Transverse colon (tissue), 4 donors: ENCODE data around the gene HHIPL2. TPM values are rescaled to one million over a fixed set of nuclear protein-coding genes. Genes with fewer than 3 reads are reported as not detected.
"Not testable (repeated sequence)": the region's sequence is repeated elsewhere in the genome, so short reads cannot be mapped to it uniquely, and the experiment has no call there.

Experiments used
- DNase-seq: peaks from one replicate; pipeline ENCODE4 v3.0.0-alpha.2; 2019
- H3K27ac ChIP-seq, 4 donors: fragments of 200-600 bp; sonication (generic); 2 replicates each; pipeline ENCODE4 v1.5.1; 2016 to 2018; ENCODE audit warnings: inconsistent platforms in 4 of 4
- H3K27me3 ChIP-seq: fragments of 200-600 bp; sonication (generic); 2 replicates; pipeline ENCODE4 v1.5.1; 2017; ENCODE audit warnings: inconsistent platforms
- H3K36me3 ChIP-seq, 4 donors: fragments of 200-600 bp; sonication (generic); 2 replicates each; pipeline ENCODE4 v1.5.1; 2017 to 2019; ENCODE audit warnings: inconsistent platforms in 4 of 4
- H3K4me1 ChIP-seq, 4 donors: fragments of 200-600 bp; sonication (generic); 2 replicates each; pipeline ENCODE4 v1.5.1; 2017 to 2020; ENCODE audit warnings: inconsistent platforms in 4 of 4
- H3K4me3 ChIP-seq, 4 donors: fragments of 200-600 bp; sonication (generic); 1 replicate in 1 of 4; 2 replicates in 3 of 4; pipeline versions ENCODE4 v1.5.1 to v1.6.1; 2017 to 2019; ENCODE audit warnings: inconsistent platforms in 4 of 4
- H3K9me3 ChIP-seq, 2 donors: fragments of 200-600 bp; sonication (generic); 2 replicates each; pipeline ENCODE4 v1.5.1; 2017 to 2019; ENCODE audit warnings: inconsistent platforms in 2 of 2
- CTCF ChIP-seq, 5 experiments: fragments of 200-600 bp in 3 of 5; fragments of 450-650 bp in 2 of 5; sonication (generic) in 3 of 5; IDR thresholded peaks; 1 replicate in 2 of 5; 2 replicates in 3 of 5; pipeline ENCODE4 v1.5.1; 2016 to 2017; ENCODE audit warnings: antibody characterized with exemption in 5 of 5, inconsistent platforms in 3 of 5, mild to moderate bottlenecking in 2 of 5, moderate library complexity in 1 of 5
- EP300 ChIP-seq: sonication (generic); formaldehyde crosslinking; IDR thresholded peaks from one replicate; pipeline ENCODE4 v1.6.1; 2017; ENCODE audit warnings: antibody characterized with exemption, low read depth
- POLR2A ChIP-seq: fragments of 450-650 bp; IDR thresholded peaks from one replicate; pipeline ENCODE4 v1.6.1; 2016; ENCODE audit warnings: antibody characterized with exemption, mild to moderate bottlenecking, moderate library complexity
- POLR2AphosphoS5 ChIP-seq, 3 donors: sonication (generic); formaldehyde crosslinking; IDR thresholded peaks; one replicate each; pipeline ENCODE4 v1.6.1; 2016; ENCODE audit warnings: antibody characterized with exemption in 3 of 3
- WGBS, 2 donors: methylation state at CpG; one replicate each; pipeline ENCODE4 v1.1.5; 2018; ENCODE audit warnings: low coverage in 1 of 2; 5-methylcytosine and 5-hydroxymethylcytosine counted together
- in situ Hi-C, 4 donors: fragments of 200-750 bp; cut with MboI; loops; one replicate each; pipeline versions ENCODE4 v1.15.0 to v1.15.1; 2017; ENCODE audit warnings: low sequenced_read_pairs in 3 of 4, low pct_ligation_motif_present in 1 of 4, low pct_unique_long_range_greater_than_20kb in 1 of 4
- intact Hi-C: fragments of 100-400 bp; cut with DNase I; formaldehyde crosslinking; loops from one replicate; pipeline ENCODE4 v1.15.1; 2023; ENCODE audit warnings: low total_unique reads
- total RNA-seq, 4 donors: library from RNA; depleted of rRNA; stranded (reverse); fragments of >200 nt; gene quantifications; one replicate each; pipeline ENCODE4 v1.1.0, GENCODE V29; 2016

HHIPL2 gene
- total RNA-seq, 4 donors from 2014 or later = 0.32 to 0.41 TPM; not detected in 2

DNA sequence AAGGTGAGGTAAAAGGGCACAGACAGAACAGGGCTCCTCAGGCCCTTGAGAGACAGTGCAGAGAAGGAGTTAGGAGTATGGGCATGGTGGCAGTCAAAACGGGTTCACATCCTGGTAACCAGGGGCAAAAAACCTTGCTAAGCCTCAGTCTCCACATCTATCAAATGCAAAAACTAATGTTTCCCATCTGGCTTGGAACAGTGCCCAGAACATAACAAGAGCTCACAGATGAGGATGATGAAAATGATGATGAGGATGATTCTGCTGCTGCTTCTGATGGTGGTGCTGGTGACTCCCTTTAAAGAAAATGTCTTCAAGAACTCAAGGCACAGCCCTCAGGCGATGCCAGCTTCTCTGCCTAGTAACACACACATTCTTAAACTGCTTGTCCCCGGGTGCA lies 24.1 kb downstream of the HHIPL2 start:
- 69 to 100% methylated on average over 1 to 3 of the region's 3 CpGs for WGBS, 2 donors
- TF ChIP-seq POLR2A (no peak), CTCF (IDR thresholded peaks at IDR 0.05) (no peak), EP300 (no peak), POLR2AphosphoS5 (IDR thresholded peaks at IDR 0.05) (no peak)
- in situ Hi-C loops = no loop called here

GRCh38 chr1:222522105-222522915 lies 25.6 kb downstream of the HHIPL2 start:
- Histone ChIP-seq H3K36me3 (no peaks in the 10 kb centered on the region), H3K27me3 (no peaks in the 10 kb centered on the region), H3K9me3 (no peaks in the 10 kb centered on the region), H3K4me1 (no peaks in the 10 kb centered on the region), H3K4me3 (no peak overlapping the region), H3K27ac (no peak overlapping the region)
- intact Hi-C loops (no loop called here), in situ Hi-C loops (no loop called here)
- 81 to 88% methylated on average over 7 to 8 of the region's 8 CpGs for WGBS, 2 donors
- TF ChIP-seq EP300 (no peak), POLR2AphosphoS5 (IDR thresholded peaks at IDR 0.05) (no peak), POLR2A (no peak), CTCF (IDR thresholded peaks at IDR 0.05) (no peak)
- no peak for DNase-seq

More for the DNA sequence above, 24.1 kb downstream of the HHIPL2 start:
- Histone ChIP-seq H3K27me3 (no peaks in the 10 kb centered on the region), H3K36me3 (no peaks in the 10 kb centered on the region), H3K27ac (no peak overlapping the region), H3K9me3 (no peaks in the 10 kb centered on the region), H3K4me3 (no peak overlapping the region), H3K4me1 (no peaks in the 10 kb centered on the region)
- intact Hi-C loops = no loop called here
- DNase-seq = no peak

DNA sequence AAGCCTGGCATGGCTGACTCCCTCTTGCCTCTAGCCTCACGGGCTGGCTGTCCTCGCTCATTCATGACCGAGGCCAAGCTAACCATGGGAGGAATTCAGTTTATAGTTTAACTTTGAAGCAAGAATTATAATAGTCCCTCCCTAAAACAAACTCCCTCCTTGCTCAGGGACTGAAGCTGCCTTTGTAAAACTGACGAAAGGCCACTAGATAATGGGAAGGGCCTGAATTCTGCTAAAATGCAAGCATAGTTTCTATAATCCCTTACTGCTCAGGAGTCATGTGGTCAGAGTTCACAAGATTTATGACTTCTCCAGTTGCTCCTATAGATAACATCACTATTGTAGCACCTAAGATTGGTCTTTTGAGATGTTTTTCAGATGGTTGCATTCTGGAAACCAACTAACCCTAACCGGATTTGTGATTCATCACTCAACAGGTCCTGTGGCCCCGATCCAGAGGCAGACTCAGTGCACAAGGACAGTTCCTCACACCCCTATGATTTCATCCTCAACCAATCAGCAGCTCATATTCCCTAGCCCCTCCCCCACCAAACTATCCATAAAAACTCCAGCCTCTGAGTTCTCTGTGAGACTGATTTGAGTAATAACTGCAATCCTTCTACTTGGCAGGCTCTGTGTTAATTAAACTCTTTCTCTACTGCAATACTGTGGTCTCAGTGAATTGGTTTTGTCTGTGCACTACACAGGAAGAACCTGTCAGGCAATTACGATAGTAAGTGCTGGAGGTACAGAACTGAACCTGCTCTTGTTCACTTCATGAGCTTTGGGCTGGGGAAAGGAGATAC lies 26.4 kb downstream of the HHIPL2 start:
- Histone ChIP-seq H3K36me3 (no peaks in the 10 kb centered on the region), H3K4me3 (no peak overlapping the region), H3K4me1 (no peaks in the 10 kb centered on the region), H3K27ac (no peak overlapping the region), H3K27me3 (no peaks in the 10 kb centered on the region), H3K9me3 (no peaks in the 10 kb centered on the region)
- TF ChIP-seq CTCF (IDR thresholded peaks at IDR 0.05) = no peak
- TF ChIP-seq POLR2AphosphoS5 (IDR thresholded peaks at IDR 0.05) = no peak
- TF ChIP-seq EP300 = no peak
- no peak for TF ChIP-seq POLR2A
- in situ Hi-C loops = no loop called here
- DNase-seq = no peak
- 78 to 86% methylated on average over 7 of the region's 7 CpGs for WGBS, 2 donors
- intact Hi-C loops = no loop called here

DNA sequence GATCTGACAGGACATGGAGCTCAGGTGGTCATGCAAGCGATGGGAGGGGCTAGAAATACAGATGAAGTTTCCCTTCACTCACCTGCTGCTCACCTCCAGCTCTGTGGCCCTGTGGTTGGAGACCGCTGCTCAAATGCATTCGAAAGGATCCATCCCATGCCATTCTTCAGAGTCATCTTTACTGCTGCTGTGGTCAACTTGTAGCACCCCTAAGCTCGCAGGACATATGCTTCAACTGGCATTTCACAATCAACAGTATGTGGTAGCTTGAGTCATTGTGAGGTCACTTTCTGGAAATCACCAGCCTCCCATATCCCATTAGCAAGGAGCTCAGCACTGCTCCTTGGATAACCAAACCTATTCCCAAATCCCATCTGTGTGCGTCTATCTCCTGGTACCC lies 58.4 kb downstream of the HHIPL2 start:
- H3K27me3 ChIP-seq, H3K9me3 ChIP-seq, intact Hi-C loops, H3K27ac ChIP-seq, H3K4me1 ChIP-seq, in situ Hi-C loops, H3K36me3 ChIP-seq, H3K4me3 ChIP-seq, DNase-seq: not testable (repeated sequence)
- WGBS, 2 donors = 77 to 88% methylated on average over 3 of the region's 5 CpGs

GRCh38 chr1:222487774-222488173 lies 60.1 kb downstream of the HHIPL2 start:
- H3K36me3 ChIP-seq, DNase-seq, in situ Hi-C loops, H3K4me1 ChIP-seq, intact Hi-C loops, H3K4me3 ChIP-seq, H3K27ac ChIP-seq, H3K9me3 ChIP-seq, H3K27me3 ChIP-seq: not testable (repeated sequence)
- WGBS, 2 donors = no CpG with 5 or more reads among the region's 27 CpGs

DNA sequence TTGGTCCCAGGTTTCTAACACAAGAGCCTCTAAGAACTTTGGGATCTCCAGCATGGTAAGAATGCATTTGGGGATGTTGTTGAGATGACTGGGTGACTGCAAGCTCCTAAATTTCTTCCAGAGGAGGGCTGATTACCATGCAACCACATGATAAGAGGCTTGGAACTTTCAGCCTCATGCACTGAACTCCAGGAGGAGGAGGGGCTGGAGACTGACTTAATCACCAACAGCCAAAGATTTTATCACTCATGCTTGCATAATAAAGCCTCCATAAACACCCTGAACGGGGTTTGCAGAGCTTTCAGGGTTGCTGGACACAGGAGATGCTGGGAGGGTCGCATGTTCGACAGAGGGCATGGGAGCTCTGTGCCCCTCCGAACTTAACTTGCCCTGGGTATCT lies 63.9 kb downstream of the HHIPL2 start:
- H3K9me3 ChIP-seq, intact Hi-C loops, H3K27me3 ChIP-seq, DNase-seq, in situ Hi-C loops, H3K36me3 ChIP-seq, H3K27ac ChIP-seq, H3K4me3 ChIP-seq, H3K4me1 ChIP-seq: not testable (repeated sequence)
- WGBS, 2 donors = 71% methylated on average over 4 of the region's 4 CpGs; no CpG with 5 or more reads in 1 of the 2 donors

GRCh38 chr1:222479567-222479966 lies 68.3 kb downstream of the HHIPL2 start:
- in situ Hi-C loops = not testable (repeated sequence)

More at GRCh38 chr1:222479567-222479966, 68.3 kb downstream of the HHIPL2 start:
- H3K27ac ChIP-seq, H3K9me3 ChIP-seq, DNase-seq, intact Hi-C loops, H3K4me3 ChIP-seq, H3K4me1 ChIP-seq, H3K36me3 ChIP-seq, H3K27me3 ChIP-seq: not testable (repeated sequence)
- WGBS, 2 donors = 40 to 64% methylated on average over 2 to 7 of the region's 7 CpGs
